ENCODE results near the gene WTAP.

WTAP gene

GRCh38 chr6:159805440-159806020 is 78.2 kb downstream of the WTAP start:
- DNase-seq (ENCODE audit: low spot score), result no peak

Measured in cerebellar cortex (tissue), 1 donor.